HG02588 (cell line): ENCODE measurements around the gene RHO.
"Not testable (repeated sequence)": the region's sequence is repeated elsewhere in the genome, so short reads cannot be mapped to it uniquely, and the experiment has no call there.

Experiments
- ATAC-seq: cut with Tn5 transposase; IDR thresholded peaks from one replicate; pipeline ENCODE4 v1.9.1; 2021; ENCODE audit warnings: mild to moderate bottlenecking, moderate library complexity; ENCODE audit not compliant: unreplicated experiment

The RHO gene

DNA sequence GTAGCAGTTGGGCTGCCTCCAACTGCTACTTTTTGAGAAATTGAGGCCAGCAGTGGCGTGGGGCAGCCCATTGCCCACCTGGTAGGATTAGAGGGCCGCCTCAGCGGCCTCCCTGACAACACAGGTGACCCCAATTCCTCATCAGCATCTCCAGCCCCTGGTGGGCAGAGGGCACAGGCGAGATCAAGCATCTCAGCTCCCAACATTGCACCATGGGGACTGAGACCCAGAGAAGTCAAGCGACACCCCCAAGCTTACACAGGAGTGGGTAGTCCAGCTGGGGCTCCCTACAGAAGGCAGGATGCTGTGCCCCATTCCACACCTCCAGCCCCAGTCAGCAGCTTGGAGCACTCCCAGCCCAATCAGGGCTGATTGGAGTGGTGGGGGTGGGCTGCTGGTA, 14.3 kb downstream of the RHO start:
- ATAC-seq: no peak

DNA sequence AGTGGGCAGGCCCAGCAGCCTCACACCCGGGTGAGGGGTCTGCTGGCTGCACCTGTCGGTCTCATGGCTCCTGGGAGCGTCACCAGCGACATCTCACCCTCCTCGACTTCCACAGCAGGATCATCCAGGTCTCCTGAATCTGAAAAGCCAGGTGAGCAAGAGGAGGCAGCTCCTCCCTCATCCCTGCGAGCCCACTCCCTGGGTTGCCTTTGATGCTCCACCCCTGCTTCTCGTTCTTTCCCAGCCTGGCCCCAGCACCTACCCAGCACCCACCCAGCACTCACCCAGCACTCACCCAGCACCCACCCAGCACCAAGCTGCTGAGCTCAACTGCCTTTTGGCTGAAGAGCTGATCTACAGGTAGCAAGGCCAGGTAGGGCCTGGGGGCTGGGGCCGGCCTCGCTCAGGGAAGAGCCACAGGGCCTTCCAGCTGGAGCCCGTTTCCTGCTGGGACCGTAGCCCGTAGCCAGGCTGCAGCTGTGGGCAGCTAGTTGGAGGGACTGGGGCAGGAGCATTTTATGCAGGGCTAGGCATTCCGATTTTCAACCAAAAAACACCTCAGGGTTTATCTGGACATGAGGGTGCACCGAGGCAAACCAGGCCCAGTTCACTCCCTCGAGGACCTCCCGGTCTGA, 14.8 kb downstream of the RHO start, which contains the start of gene H1-8:
Gene H1-8 (plus strand): TSS at position 20 of the 635 bp plus-strand sequence. CDS start 44 bp downstream, at position 64.
- ATAC-seq: no peak

DNA sequence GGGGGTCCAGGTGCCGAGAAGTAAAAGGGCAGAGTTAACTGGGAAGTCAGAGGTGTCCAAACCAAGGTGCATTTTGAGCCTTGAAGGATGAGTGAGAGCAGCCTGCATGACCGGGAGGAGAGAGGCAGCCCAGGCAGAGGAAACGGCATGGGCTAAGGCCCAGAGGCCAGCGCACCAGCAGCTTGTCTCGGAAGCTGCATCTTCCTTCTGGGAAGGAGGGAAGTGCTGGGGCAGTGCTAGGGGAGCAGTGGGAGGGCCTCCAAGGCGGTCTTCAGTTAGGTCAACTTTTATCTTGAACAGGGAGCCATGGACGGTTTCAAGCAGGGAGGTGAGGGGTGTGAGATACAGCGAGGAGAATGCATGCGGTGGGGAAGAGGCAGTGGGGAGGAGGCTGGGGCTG, 15.6 kb downstream of the RHO start:
- ATAC-seq: no peak

DNA sequence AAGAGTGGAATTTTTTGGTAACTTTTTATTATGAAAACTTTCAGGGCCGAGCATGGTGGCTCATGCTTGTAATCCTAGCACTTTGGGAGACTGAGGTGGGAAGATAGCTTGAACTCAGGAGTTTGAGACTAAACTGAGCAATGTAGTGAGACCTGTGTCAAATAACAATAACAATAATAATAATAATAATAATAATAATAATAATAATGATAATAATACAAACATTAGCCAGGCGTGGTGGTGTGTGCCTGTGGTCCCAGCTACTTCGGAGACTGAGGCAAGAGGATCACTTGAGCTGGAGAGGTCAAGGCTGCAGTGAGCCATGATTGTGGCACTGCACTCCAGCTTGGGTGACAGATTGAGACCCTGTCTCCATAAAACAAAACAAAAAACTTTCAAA, 17.5 kb downstream of the RHO start:
- ATAC-seq: not testable (repeated sequence)

DNA sequence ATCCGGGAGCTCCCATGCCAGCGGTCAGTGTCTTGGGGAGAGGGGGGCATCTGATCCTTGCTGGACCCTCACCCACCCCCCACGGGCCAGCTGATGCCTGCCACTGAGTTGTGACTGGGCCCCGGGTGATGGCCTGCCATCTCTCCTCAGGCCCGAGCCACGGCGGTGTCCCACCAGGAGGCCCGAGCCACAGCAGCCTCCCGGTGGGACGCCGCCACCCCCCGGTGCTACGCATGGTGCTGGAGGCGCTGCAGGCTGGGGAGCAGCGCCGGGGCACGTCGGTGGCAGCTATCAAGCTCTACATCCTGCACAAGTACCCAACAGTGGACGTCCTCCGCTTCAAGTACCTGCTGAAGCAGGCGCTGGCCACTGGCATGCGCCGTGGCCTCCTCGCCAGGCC, 18.8 kb downstream of the RHO start:
- no peak for ATAC-seq

DNA sequence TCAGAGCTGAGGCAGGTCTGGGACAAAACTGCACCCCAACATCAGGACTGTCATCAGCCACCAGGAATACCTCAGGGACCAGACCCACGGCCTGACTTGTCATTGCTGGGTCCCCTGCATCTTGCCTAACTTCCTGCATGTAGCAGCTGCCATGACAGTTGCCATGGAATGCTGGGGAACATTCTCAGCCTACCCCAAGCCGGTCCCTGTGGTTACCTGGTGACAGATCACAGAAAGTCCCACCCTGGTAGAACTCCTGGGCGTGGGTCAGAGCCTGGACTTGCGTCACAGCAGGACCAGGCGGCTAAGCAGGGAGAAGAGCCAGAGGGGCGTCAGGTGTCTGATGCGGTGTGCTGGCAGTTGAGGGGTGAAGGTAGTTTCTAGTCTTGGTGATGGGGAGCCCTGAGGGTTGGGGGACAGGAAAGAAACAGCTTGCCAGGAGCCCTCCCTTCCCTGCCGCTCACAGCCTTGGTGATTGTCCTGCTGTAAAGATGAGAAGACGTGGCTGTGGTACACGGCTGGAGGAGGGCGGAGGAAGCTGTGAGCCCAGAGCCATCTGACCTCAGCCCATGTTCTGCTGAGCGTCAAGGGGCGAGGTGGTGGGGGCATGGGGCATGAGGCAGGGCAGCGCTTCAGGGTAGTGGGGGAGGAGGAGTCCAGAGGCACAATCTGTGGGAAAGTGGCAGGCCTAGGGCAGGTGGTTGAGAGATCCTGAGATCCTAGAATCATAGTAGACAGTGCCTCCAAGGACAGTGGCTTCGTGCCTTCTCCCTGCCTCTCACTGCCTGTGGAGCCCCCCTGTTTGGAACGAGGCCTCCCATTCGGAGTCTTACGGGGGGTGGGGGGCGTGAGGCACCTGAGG, 19.9 kb downstream of the RHO start:
- no peak for ATAC-seq

DNA sequence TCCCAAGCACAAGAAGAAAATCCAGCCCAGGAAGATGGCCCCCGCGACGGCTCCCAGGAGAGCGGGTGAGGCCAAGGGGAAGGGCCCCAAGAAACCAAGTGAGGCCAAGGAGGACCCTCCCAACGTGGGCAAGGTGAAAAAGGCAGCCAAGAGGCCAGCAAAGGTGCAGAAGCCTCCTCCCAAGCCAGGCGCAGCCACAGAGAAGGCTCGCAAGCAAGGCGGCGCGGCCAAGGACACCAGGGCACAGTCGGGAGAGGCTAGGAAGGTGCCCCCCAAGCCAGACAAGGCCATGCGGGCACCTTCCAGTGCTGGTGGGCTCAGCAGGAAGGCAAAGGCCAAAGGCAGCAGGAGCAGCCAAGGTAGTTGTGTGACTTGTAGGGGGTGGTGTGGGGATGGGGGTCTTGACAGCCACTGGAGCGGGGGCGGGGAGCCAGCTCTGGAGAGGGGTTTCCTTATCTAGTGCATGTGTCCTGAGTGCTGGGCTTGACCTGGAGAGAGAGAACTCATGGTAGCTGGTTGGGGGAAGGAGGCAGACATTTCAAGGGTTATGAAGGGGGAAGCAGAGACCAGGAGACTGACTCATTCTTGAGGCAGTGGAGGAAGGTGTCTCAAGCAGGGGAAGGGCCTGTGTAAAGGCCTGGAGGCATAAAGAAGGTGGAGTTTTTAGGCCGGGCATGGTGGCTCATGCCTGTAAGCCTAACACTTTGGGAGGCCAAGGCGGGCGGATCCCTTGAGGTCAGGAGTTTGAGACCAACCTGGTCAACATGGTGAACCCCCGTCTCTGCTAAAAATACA, 20.8 kb downstream of the RHO start:
- no peak for ATAC-seq

DNA sequence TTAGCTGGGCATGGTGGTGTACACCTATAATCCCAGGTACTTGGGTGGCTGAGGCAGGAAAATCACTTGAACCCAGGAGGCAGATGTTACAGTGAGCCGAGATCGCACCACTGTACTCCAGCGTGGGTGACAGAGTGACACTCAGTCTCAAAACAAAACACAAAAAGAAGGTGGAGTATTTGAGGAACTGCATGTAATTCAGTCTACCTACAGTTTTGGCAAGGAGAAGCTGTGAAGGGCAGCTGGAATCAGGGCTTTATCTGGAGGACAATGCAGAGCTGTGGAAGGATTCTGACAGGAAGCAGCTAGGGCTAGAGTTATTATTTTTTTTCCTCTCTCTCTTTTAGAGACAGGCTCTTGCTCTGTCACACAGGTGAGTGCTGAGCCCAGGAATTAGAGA, 21.4 kb downstream of the RHO start:
- no peak for ATAC-seq

DNA sequence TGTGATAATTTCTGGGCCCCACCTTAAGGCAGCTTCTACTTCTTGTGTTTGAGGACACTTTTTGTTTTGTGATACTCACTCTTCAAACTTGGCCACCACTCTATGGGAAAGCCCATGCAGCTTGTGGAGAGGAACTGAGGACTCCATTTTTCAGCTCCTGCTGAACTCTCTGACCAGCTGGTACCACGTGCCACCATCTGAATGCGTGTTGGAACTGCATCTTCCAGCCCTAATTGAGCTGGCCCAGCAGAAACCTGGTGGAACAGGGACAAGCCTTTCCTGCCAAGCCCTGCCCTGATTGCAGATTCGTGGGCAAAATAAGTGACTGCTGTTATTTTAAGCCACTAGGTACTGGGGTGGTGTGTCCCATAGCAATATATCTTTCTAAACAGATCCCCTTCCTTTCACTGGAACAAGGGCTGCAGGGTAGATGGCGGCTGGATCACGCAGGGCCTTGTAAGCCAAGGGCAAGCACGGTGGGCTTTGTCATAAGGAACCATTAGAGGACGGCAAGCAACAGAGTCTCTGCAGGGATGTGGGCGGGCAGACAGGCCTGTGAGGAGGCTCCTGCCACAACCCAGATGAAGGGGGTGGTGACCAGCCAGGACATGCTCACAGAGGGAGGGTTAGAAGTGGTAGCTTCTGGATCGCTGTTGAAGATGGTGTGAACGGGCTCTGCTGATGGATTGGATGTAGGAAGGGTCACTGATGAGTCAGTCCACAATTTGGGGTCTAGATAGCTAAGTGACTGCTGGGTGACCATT, 24.0 kb downstream of the RHO start:
- no peak for ATAC-seq

DNA sequence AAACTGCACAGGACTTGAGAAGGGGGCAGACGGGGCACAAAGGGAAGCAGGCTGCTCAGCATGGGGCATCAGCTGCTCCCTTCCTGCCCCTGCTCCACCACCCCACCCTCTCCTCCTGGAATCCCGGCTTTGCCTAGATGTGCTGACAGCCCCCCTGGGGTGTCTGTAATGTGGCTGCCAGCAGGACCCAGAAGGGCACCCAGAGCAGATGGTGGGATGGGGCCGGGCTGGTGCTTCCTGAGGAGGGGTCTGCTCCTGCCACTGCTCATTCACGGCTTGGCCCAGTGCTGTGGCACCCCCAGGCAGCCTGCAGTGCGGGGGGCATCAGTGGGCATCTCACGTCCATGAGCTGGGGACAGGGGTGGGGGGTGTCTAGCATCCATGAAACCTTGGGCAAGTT, 24.7 kb downstream of the RHO start:
- no peak for ATAC-seq

DNA sequence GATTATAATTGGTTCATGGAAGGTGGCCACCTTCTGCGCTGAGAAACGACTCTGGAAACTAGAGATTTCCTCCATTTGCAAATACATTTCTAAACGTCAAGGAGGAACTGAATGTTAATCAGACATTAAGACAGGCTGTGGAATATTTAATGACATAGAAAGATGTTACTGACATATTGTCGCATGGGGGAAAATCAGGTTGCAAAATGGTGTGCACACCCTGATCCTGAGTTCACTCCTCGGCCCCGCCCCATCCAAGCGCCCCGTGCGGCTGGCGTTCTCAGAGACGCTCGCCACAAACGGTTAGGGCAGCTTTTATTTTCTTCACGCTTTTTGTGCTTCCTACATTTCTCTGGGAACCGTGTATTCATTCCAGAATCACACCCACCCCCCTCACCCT, 25.3 kb downstream of the RHO start:
- no peak for ATAC-seq

DNA sequence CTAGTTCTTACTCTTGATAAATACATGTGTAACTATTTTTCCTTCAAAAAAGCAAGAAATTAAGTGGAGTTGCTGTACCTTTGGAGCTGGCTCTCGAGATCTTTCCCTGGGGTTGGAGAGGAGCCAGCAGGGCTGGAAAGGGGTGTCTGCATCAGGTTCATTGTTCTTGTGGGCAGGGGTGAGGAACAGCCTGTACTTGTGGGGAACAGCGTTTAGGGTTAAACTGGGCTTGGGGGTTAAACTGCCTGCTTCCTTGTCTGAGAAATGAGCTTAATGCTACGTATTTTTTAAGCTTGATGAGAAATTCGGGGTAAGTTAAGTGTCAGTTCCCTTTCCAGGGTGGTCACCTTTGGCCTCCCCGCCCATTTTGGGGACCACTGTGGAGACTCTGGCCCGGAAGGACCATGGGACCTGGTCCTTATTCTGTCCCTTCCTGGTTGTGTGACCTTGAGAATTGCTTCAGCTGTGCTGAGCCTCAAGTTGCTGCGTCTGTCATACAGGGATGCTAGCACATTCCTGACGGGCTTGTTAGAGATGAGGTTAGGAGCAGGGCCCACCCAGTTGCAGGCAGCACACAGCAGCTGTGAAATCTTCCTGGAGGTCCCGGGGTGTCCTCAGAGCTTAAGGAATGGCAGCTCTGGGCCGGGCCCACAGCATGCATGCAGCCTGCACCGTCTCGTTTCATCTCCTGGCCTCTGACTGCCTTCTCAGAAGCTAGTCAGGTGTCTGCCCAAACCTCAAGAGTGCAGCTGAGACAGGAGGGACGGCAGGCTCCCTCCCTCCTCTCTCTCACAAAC, 26.1 kb downstream of the RHO start:
- no peak for ATAC-seq

DNA sequence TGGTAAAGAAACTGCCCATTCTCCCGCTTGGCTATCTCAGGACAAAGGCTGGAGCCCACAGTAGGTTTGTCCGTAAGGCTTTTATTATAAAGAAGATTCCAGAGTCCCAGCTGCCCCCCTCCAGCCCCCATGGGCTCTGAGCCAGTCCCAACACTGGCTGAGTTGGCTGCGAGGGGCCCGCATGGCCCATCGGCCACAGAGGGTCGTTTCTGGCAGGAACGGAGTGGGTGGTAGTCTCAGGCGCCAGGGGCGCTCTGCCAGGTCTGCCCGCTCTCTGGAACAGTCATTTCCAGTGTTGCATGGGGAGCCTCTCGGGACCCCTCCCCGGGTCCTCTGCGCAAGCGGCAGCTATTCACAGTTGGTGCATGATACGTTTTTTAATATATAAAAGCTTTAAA, 26.7 kb downstream of the RHO start:
- ATAC-seq: no peak

DNA sequence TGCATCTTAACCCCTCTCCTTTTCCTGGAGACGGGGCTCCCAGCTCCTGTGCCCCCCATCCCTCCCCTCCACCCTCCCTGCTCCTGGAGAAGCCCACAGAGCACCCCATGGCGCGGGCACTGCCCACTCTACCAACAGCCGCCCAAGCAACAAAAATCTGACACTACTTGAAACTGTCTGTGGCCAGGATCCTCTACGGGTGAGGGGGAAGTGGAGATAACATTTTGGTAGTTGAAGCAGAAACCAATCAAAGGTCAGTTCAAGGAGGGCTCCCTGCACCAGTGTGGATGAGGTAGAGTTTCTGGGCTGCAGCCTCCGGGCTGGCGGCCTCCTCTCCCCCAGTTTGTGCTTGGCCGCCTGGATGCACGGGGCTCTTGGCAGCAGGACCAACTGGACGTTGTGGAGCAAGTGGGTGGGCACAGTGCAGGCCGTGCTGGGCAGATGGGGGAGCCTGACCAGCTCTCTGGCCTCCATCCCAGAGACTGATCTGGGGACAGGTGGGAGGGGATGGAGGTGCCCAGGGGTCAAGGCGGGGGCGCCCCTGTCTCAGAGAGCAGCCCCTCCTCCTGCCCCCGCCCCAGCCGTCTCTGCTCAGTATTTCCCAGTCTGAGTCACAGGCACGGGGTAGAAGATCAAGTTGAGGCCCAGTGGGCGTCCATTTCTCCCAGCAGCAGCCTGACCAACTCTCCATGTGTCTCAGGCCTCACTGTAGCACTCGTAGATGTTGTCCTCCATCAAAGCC, 27.3 kb downstream of the RHO start:
- no peak for ATAC-seq

DNA sequence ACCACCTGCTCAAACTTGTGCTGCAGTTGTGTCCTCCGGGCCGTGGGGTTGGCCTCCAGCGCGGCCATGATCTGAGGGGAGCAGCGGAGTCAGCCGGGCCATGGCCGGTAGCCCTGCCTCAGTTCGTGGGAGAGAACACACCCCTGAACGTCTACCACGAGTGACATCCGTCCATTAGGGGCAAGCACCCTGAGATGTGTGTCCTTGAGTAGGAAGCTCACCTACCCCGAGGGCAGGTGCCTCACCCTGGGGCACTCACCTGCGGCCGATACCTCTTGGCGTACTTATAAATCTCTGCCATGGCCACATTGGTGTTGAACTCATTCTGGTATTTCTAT, 27.9 kb downstream of the RHO start:
- ATAC-seq: no peak

DNA sequence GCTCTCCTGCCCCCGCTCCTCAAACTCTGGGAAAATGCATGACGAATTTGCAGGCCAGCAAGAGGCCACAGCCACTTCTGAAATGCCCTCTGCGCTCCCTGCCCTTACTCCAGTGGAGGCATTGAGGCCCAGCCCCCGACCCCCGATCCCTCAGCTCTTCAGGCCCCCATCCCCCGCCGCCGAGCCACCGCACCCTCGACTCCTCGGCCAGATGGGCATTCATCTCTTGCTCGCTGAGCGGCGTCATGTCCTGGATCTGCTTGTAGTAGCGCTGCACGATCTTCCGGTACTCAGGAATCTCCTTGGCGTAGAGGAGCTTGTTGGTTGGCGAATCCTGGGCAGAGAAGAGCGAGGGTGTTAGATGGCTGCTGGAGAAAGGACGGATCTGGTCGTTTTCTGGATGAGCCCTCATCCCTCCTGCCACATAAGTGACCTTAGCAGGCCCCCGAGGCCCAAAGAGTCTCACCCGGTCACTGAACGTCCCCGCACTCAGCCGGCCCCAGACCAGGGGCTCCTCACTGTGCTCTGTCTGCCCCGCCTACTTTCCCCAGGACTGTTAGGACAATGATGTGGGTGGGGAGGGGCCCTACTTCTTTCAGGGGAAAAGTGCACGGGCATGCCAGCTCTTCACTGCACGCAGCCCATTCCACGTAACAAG, 28.6 kb downstream of the RHO start:
- no peak for ATAC-seq

DNA sequence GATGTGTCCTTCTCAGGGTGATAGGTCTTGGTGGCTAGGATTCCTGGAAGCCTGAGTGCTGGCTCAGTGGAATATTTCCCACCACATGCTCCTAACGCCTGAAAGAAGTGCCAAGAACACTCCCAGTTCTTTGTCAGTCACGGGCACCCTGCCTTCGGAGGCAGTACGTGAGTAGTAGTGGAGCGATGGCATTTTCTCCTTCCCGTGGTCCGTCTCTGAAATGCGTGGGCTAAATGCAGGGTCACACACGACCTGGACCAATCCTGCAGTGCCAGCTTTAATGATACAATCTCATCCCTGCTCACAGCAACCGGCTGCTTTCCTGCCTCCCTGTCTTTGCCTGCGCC, 29.1 kb downstream of the RHO start:
- ATAC-seq: no peak

DNA sequence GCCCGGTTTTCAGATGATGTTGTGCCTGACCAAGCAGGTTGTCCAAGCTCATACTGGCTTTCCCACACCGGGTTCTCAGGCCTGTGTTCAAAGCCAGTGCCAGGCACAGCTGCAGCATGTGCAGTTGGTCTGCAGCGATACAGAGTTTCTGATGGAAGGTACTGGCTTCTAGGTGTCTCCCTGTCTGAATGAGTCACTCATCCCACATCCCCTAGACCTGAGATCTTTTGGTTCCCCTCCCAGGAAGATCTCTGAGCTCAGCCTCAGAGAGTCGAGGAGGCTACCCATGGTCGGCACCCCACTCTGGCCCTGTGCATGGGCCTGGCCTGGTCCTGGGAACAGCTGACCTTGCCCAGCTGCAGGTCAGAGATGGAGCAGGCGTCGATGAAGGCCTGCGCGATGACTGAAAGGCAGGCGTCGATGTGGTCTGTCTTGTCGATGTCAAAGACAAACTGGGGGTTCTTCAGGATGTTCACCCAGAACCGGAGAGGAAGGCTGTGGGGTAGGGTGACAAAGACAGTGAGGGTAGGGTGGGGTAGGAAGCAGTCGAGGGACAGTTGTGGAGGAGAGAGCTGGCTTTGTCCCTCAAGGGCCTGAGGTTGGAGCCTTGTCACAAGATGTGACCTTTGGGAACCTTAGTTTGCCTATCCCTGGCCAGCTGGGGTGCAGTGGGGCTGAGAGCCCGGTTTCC, 29.8 kb downstream of the RHO start:
- no peak for ATAC-seq
